ENCODE data around the gene PFN3. TPM values are rescaled to one million over a fixed set of nuclear protein-coding genes. Genes with fewer than 3 reads are reported as not detected.

Gene PFN3
- total and polyA plus RNA-seq, 2 of the 13 experiments (the other 11 are each of a cell fraction or from before 2014, with no cell fraction given): not detected

DNA sequence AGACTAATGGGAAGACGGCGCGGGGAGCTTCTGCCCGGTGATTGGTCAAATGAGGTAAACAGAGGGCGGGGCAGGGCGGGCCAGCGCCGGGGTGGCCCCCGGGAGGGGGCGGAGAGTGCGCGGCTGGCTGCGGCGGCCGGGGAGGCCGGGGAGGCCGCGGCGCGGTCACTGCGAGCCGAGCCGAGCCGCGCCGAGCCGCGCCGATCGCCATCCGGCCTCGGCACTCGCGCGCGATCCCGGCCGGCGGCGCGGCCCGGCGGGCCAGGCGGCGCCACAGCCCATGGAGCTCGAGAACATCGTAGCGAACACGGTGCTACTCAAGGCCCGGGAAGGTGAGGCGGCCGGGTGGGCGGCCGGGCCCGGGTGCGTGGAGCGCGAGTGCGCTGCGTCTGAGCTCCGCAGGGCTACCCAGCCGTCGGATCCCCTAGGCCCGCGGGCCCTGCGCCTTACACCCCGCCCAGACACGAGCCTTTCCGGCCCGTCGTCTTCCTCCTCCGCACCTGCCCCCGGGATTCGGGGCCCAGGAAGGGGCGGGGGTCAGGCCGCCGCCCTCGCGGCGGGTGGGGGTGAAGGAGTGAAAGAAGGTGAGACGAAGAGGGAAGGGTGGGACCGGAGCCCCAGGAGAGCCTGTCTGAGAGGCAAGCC lies 26.2 kb upstream of the PFN3 start, which contains the start of gene GRK6 (continued):
- TF ChIP-seq, protein P1, sequence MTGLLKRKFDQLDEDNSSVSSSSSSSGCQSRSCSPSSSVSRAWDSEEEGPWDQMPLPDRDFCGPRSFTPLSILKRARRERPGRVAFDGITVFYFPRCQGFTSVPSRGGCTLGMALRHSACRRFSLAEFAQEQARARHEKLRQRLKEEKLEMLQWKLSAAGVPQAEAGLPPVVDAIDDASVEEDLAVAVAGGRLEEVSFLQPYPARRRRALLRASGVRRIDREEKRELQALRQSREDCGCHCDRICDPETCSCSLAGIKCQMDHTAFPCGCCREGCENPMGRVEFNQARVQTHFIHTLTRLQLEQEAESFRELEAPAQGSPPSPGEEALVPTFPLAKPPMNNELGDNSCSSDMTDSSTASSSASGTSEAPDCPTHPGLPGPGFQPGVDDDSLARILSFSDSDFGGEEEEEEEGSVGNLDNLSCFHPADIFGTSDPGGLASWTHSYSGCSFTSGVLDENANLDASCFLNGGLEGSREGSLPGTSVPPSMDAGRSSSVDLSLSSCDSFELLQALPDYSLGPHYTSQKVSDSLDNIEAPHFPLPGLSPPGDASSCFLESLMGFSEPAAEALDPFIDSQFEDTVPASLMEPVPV (CRISPR knock-in tag; IDR thresholded peaks at IDR 0.05): no peak
- TF ChIP-seq, protein P2, sequence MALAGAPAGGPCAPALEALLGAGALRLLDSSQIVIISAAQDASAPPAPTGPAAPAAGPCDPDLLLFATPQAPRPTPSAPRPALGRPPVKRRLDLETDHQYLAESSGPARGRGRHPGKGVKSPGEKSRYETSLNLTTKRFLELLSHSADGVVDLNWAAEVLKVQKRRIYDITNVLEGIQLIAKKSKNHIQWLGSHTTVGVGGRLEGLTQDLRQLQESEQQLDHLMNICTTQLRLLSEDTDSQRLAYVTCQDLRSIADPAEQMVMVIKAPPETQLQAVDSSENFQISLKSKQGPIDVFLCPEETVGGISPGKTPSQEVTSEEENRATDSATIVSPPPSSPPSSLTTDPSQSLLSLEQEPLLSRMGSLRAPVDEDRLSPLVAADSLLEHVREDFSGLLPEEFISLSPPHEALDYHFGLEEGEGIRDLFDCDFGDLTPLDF (CRISPR knock-in tag; IDR thresholded peaks at IDR 0.05): no peak
- no peak for TF ChIP-seq FOXP1 (IDR thresholded peaks at IDR 0.05)
- TF ChIP-seq FOXP1 (CRISPR knock-in tag; IDR thresholded peaks at IDR 0.05): no peak
- no peak for TF ChIP-seq SMAD3 (CRISPR knock-in tag; IDR thresholded peaks at IDR 0.05)
- no peak for TF ChIP-seq SALL2 (CRISPR knock-in tag; IDR thresholded peaks at IDR 0.05)
- 0 out of 2 replicates have a peak, but pooled peaks have one; percentile 3 for TF ChIP-seq CBX5 (CRISPR knock-in tag; IDR thresholded peaks at IDR 0.05; ENCODE audit: borderline replicate concordance)
- no peak for TF ChIP-seq ZNF10 (CRISPR knock-in tag; IDR thresholded peaks at IDR 0.05; ENCODE audit: borderline replicate concordance, low read depth)
- TF ChIP-seq, protein P3, sequence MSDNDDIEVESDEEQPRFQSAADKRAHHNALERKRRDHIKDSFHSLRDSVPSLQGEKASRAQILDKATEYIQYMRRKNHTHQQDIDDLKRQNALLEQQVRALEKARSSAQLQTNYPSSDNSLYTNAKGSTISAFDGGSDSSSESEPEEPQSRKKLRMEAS (IDR thresholded peaks at IDR 0.05): peak; percentile 17; the same call in 1 of the 2 replicates
- TF ChIP-seq SIN3A (IDR thresholded peaks at IDR 0.05; ENCODE audit: borderline replicate concordance, low read depth, low read length): 0 out of 2 replicates have a peak, but pooled peaks have one; percentile 51
- no peak for TF ChIP-seq TOPORS (CRISPR knock-in tag; IDR thresholded peaks at IDR 0.05)
- TF ChIP-seq ZNF230 (CRISPR knock-in tag; IDR thresholded peaks at IDR 0.05): no peak
- no peak for TF ChIP-seq ZBTB7B (CRISPR knock-in tag; IDR thresholded peaks at IDR 0.05)
- TF ChIP-seq TCF12 (IDR thresholded peaks at IDR 0.05): no peak
- 0 out of 2 replicates have a peak, but pooled peaks have one; percentile 32 for TF ChIP-seq TCF12 (CRISPR knock-in tag; IDR thresholded peaks at IDR 0.05)
- no peak for TF ChIP-seq KMT2B (CRISPR knock-in tag; IDR thresholded peaks at IDR 0.05)
- no peak for TF ChIP-seq YY1 (IDR thresholded peaks at IDR 0.05; ENCODE audit: insufficient read depth, insufficient replicate concordance, low read depth, low read length)
- no peak for TF ChIP-seq CREB1 (IDR thresholded peaks at IDR 0.05)
- no peak for TF ChIP-seq CREB1 (CRISPR knock-in tag; IDR thresholded peaks at IDR 0.05)
- no peak for TF ChIP-seq ZNF431 (CRISPR knock-in tag; IDR thresholded peaks at IDR 0.05; ENCODE audit: borderline replicate concordance, low read depth)
- TF ChIP-seq, protein P4, sequence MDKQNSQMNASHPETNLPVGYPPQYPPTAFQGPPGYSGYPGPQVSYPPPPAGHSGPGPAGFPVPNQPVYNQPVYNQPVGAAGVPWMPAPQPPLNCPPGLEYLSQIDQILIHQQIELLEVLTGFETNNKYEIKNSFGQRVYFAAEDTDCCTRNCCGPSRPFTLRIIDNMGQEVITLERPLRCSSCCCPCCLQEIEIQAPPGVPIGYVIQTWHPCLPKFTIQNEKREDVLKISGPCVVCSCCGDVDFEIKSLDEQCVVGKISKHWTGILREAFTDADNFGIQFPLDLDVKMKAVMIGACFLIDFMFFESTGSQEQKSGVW (CRISPR knock-in tag; IDR thresholded peaks at IDR 0.05; ENCODE audit: borderline replicate concordance): no peak
- TF ChIP-seq YEATS4 (CRISPR knock-in tag; IDR thresholded peaks at IDR 0.05; ENCODE audit: borderline replicate concordance): 0 out of 2 replicates have a peak, but pooled peaks have one; percentile 35
- TF ChIP-seq ZNF788 (CRISPR knock-in tag; IDR thresholded peaks at IDR 0.05; ENCODE audit: borderline replicate concordance): no peak
- TF ChIP-seq ZNF749 (CRISPR knock-in tag; IDR thresholded peaks at IDR 0.05; ENCODE audit: borderline replicate concordance): no peak
- no peak for TF ChIP-seq ZNF138 (CRISPR knock-in tag; IDR thresholded peaks at IDR 0.05; ENCODE audit: low read depth)
- no peak for TF ChIP-seq SMAD1 (CRISPR knock-in tag; IDR thresholded peaks at IDR 0.05; ENCODE audit: borderline replicate concordance, low read depth)
- TF ChIP-seq BORCS8-MEF2B (CRISPR knock-in tag; IDR thresholded peaks at IDR 0.05): no peak
- no peak for TF ChIP-seq ZNF543 (CRISPR knock-in tag; IDR thresholded peaks at IDR 0.05)
- TF ChIP-seq, protein P5, sequence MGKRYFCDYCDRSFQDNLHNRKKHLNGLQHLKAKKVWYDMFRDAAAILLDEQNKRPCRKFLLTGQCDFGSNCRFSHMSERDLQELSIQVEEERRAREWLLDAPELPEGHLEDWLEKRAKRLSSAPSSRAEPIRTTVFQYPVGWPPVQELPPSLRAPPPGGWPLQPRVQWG (CRISPR knock-in tag; IDR thresholded peaks at IDR 0.05; ENCODE audit: borderline replicate concordance, low read depth): no peak

All from HepG2 (cell line).